Measurements from ENCODE around the gene KRTAP2-3.

DNA sequence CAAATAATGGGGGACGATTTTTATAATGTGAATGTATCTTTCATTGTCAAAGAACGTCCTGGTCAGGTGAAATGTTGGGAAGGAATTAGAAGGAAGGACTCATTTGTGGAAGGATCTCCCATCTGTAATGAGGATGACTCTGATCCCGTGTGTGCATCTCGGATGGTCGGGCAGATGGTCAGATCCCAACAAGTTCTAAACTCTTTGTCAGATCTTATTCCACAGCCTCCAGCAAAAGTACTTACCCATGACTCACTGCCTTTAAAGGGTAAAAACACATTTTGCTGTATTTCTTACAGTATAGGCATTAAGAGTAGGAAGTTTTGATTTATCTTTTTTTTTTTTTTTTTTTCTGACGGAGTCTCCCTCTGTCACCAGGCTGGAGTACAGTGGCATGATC, 38.6 kb upstream of the KRTAP2-3 start:
- TF ChIP-seq CTCF (IDR thresholded peaks at IDR 0.05; ENCODE audit: low read depth, low read length): no peak
- TF ChIP-seq POLR2A (IDR thresholded peaks at IDR 0.05; ENCODE audit: extremely low read depth, insufficient read length): no peak
- no peak for TF ChIP-seq MYC (IDR thresholded peaks at IDR 0.05; ENCODE audit: low read depth, low read length)
